Vagina (tissue), 2 donors: ENCODE measurements around the gene MACROD2. TPM values are rescaled to one million over a fixed set of nuclear protein-coding genes. Genes with fewer than 3 reads are reported as not detected.

Source experiments
- DNase-seq, 2 donors: peaks; one replicate each; pipeline ENCODE4 v3.0.0-alpha.2; 2017; ENCODE audit errors: extremely low spot score in 2 of 2
- H3K27ac ChIP-seq: fragments of 200-600 bp; sonication (generic); one replicate; pipeline ENCODE4 v1.5.1; 2019
- H3K27me3 ChIP-seq: fragments of 200-600 bp; sonication (generic); one replicate; pipeline ENCODE4 v1.5.1; 2019
- H3K36me3 ChIP-seq, 2 donors: fragments of 200-600 bp; sonication (generic); one replicate each; pipeline ENCODE4 v1.5.1; 2017 to 2019
- H3K4me1 ChIP-seq: fragments of 200-600 bp; sonication (generic); one replicate; pipeline ENCODE4 v1.5.1; 2019
- H3K4me3 ChIP-seq, 2 donors: fragments of 200-600 bp; sonication (generic); 1 replicate in 1 of 2; 2 replicates in 1 of 2; pipeline ENCODE4 v1.5.1; 2016 to 2019
- H3K9me3 ChIP-seq: fragments of 200-600 bp; sonication (generic); one replicate; pipeline ENCODE4 v1.5.1; 2019
- POLR2A ChIP-seq, 2 donors: fragments of 450-650 bp; IDR thresholded peaks; one replicate each; pipeline ENCODE4 v1.6.1; 2017; ENCODE audit warnings: antibody characterized with exemption in 2 of 2, mild to moderate bottlenecking in 2 of 2, moderate library complexity in 2 of 2
- POLR2AphosphoS5 ChIP-seq, 2 donors: sonication (generic); formaldehyde crosslinking; IDR thresholded peaks; one replicate each; pipeline ENCODE4 v1.9.0; 2017; ENCODE audit warnings: antibody characterized with exemption in 2 of 2, mild to moderate bottlenecking in 2 of 2, low read depth in 1 of 2; ENCODE audit not compliant: insufficient read depth in 1 of 2
- intact Hi-C: fragments of 100-400 bp; cut with DNase I; formaldehyde crosslinking; loops from one replicate; pipeline ENCODE4 v1.15.1; 2023
- total RNA-seq: library from RNA; depleted of rRNA; stranded (reverse); fragments of >200 nt; gene quantifications from one replicate; pipeline ENCODE4 v1.2.3, GENCODE V29; 2016
- TF ChIP-seq, protein P1 (sequence below), 3 experiments: fragments of 450-650 bp in 2 of 3; fragments of 200-600 bp in 1 of 3; sonication (generic) in 1 of 3; IDR thresholded peaks; one replicate each; pipeline ENCODE4 v1.5.1; 2017 to 2019; ENCODE audit warnings: antibody characterized with exemption in 3 of 3, mild to moderate bottlenecking in 2 of 3, moderate library complexity in 2 of 3

The MACROD2 gene
- total RNA-seq, 1 donor from 2014 or later, result 12.5 TPM

DNA sequence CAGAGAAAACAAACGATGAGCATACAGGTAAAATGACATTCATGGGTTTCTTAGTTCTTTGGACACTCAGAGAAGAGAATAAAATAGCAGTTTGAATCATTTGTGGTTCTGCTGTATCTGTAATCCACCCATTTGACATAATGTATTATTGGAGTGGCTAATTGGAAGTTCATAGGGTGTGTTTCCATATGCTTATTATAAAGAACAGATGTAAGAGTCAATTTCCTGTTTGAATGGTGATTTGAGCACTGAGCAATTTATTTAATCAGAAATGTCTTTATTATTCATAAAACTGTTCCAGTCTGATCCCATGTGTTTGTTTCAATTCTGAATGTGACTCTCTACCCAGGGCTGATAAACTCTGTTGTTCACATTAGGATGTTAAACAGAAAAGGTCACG, 1638.8 kb downstream of the MACROD2 start:
- TF ChIP-seq, protein P1, sequence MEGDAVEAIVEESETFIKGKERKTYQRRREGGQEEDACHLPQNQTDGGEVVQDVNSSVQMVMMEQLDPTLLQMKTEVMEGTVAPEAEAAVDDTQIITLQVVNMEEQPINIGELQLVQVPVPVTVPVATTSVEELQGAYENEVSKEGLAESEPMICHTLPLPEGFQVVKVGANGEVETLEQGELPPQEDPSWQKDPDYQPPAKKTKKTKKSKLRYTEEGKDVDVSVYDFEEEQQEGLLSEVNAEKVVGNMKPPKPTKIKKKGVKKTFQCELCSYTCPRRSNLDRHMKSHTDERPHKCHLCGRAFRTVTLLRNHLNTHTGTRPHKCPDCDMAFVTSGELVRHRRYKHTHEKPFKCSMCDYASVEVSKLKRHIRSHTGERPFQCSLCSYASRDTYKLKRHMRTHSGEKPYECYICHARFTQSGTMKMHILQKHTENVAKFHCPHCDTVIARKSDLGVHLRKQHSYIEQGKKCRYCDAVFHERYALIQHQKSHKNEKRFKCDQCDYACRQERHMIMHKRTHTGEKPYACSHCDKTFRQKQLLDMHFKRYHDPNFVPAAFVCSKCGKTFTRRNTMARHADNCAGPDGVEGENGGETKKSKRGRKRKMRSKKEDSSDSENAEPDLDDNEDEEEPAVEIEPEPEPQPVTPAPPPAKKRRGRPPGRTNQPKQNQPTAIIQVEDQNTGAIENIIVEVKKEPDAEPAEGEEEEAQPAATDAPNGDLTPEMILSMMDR (IDR thresholded peaks at IDR 0.05), result no peak
- TF ChIP-seq POLR2AphosphoS5 (IDR thresholded peaks at IDR 0.05; ENCODE audit: insufficient read depth in 1 of 2, low read depth in 1 of 2) (no peak), POLR2A (IDR thresholded peaks at IDR 0.05) (no peak)
- intact Hi-C loops, result no loop called here
- Histone ChIP-seq H3K9me3 (no peaks in the 10 kb centered on the region), H3K4me3 (no peak overlapping the region), H3K4me1 (peaks cover 14% of the 10 kb centered on the region), H3K27me3 (no peaks in the 10 kb centered on the region), H3K36me3 (no peaks in the 10 kb centered on the region), H3K27ac (no peak overlapping the region)
- no peak for DNase-seq

DNA sequence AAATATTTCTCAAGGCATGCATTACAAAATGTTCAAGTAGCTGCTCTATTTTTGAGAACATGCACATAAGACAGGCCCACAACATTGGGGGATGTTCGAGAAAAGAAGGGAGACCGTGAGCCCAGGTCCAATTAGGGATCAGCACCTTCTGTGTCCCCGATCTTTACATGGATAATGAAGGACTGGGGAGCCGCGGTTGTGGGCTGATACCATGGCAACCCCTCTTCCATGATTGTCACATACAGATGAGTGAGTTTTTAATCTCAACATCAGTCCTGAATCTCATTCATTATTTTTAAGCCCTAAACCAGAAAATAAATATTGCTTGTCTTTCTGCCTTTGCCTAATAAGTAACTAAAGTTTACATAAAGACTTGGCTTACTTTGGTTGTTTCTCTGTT, 1642.2 kb downstream of the MACROD2 start:
- DNase-seq, result no peak
- intact Hi-C loops, result no loop called here

DNA sequence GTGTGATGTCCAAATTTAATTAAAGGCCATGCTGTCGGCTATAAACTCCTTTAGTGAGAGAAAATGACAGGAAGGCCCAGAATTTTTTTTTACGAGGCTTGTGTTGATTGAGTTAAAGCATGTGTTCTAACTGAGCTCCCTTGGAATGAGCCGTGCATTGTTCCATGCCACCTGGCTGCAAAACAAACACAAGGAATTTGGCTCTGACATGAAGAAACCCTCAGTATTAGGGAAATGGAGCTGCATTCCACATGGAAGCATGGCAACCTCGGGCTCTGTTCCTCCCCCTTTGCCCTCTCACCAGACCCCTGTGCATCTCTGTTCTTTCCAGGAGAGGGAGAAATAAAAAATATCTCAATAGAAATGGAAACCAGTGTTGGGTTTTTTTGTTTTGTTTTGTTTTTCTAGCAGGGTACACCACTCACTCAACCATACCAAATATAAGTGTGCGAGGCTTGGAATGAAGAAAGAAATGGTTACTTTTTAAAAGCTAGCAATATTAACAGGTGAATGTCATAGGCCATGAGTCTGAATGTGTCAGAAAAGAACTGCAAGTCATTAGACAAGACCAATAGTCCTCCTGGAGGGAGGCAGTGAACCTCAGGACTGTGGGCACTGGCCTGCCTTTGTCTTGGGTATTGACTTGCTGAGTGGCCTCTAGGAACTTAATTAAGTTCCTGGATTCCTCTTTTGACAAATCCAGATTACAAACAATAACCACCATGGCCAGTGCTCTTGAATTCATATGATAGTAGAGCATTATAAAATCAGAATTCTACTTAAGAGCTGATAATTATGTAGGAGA, 1642.8 kb downstream of the MACROD2 start:
- intact Hi-C loops, result no loop called here
- Histone ChIP-seq H3K27me3 (no peaks in the 10 kb centered on the region), H3K9me3 (no peaks in the 10 kb centered on the region), H3K4me1 (peaks cover 14% of the 10 kb centered on the region), H3K4me3 (no peak overlapping the region), H3K27ac (no peak overlapping the region), H3K36me3 (no peaks in the 10 kb centered on the region)
- DNase-seq, result no peak
- TF ChIP-seq, protein P1 (IDR thresholded peaks at IDR 0.05), result no peak
- TF ChIP-seq POLR2AphosphoS5 (IDR thresholded peaks at IDR 0.05; ENCODE audit: insufficient read depth in 1 of 2, low read depth in 1 of 2), result no peak
- no peak for TF ChIP-seq POLR2A (IDR thresholded peaks at IDR 0.05)

More for the DNA sequence above, 1642.2 kb downstream of the MACROD2 start:
- no peak overlapping the region for H3K27ac ChIP-seq
- no peaks in the 10 kb centered on the region for H3K27me3 ChIP-seq
- H3K4me1 ChIP-seq, result peaks cover 14% of the 10 kb centered on the region
- H3K4me3 ChIP-seq, result no peak overlapping the region
- TF ChIP-seq POLR2AphosphoS5 (IDR thresholded peaks at IDR 0.05; ENCODE audit: insufficient read depth in 1 of 2, low read depth in 1 of 2) (no peak), POLR2A (IDR thresholded peaks at IDR 0.05) (no peak)
- TF ChIP-seq, protein P1 (IDR thresholded peaks at IDR 0.05), result no peak
- H3K36me3 ChIP-seq, result no peaks in the 10 kb centered on the region
- no peaks in the 10 kb centered on the region for H3K9me3 ChIP-seq

DNA sequence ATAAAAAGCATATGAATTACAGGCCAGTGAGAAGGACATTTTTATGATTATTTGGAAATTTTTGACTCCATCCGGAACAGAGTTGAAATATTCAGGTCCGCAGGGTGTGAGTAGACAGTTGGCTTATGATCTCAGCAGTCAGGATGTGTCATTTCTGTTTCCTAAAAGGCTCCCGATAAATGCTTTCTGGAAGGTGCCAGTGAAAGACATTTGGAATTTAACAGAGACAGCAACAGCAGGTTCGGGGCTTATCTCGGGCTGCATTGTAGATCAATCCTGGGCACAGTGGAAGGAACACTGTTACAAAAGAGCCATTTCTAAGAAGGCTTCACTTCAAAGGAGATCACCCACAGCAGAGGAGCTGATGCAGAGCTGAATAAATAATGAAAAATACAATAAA, 1643.5 kb downstream of the MACROD2 start:
- no peak for DNase-seq
- intact Hi-C loops, result no loop called here
- no peaks in the 10 kb centered on the region for H3K27me3 ChIP-seq
- H3K4me1 ChIP-seq, result peaks cover 14% of the 10 kb centered on the region
- TF ChIP-seq, protein P1 (IDR thresholded peaks at IDR 0.05), result no peak
- no peak for TF ChIP-seq POLR2AphosphoS5 (IDR thresholded peaks at IDR 0.05; ENCODE audit: insufficient read depth in 1 of 2, low read depth in 1 of 2)
- TF ChIP-seq POLR2A (IDR thresholded peaks at IDR 0.05), result no peak
- H3K36me3 ChIP-seq, result no peaks in the 10 kb centered on the region
- H3K27ac ChIP-seq, result no peak overlapping the region
- no peaks in the 10 kb centered on the region for H3K9me3 ChIP-seq
- H3K4me3 ChIP-seq, result no peak overlapping the region

DNA sequence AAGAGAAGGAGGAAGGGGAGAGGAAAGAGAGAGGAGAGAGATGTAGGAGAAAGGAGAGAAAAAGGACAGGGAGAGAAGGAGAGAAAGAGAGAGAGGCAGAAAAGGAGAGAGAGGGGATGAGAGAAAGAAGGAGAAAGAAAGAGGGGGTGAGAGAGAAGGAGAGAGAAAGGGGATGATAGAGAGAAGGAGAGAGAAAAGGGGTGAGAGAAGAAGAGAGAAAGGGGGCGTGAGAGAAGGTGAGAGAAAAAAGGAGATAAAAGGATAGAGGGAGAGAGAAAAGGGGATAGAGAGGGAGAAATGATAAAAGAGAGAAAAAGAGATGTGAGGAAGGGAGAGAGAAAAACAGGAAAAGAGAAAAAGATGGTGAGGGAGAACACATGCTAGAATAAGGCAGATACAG, 1644.5 kb downstream of the MACROD2 start:
- Histone ChIP-seq H3K4me3 (no peak overlapping the region), H3K9me3 (no peaks in the 10 kb centered on the region), H3K4me1 (peaks cover 14% of the 10 kb centered on the region), H3K27me3 (no peaks in the 10 kb centered on the region), H3K36me3 (no peaks in the 10 kb centered on the region), H3K27ac (no peak overlapping the region)
- no peak for DNase-seq
- intact Hi-C loops, result no loop called here
- TF ChIP-seq POLR2A (IDR thresholded peaks at IDR 0.05), result no peak
- no peak for TF ChIP-seq POLR2AphosphoS5 (IDR thresholded peaks at IDR 0.05; ENCODE audit: insufficient read depth in 1 of 2, low read depth in 1 of 2)
- TF ChIP-seq, protein P1 (IDR thresholded peaks at IDR 0.05), result no peak
